Glutamatergic neuron (in vitro differentiated cells): Measurements from ENCODE around the gene STX19. TPM values are rescaled to one million over a fixed set of nuclear protein-coding genes. Genes with fewer than 3 reads are reported as not detected.

Experiments used
- DNase-seq: peaks from one replicate; pipeline ENCODE4 v3.0.0; 2022
- H3K27ac Mint-ChIP-seq: one replicate; pipeline ENCODE4 v1.8.0; 2020; ENCODE audit warnings: mild to moderate bottlenecking, mixed read lengths, inconsistent platforms; ENCODE audit not compliant: unreplicated experiment
- H3K27me3 Mint-ChIP-seq: one replicate; pipeline ENCODE4 v1.8.0; 2020; ENCODE audit warnings: mild to moderate bottlenecking, moderate library complexity, mixed read lengths, inconsistent platforms; ENCODE audit not compliant: unreplicated experiment
- H3K36me3 Mint-ChIP-seq: one replicate; pipeline ENCODE4 v1.8.0; 2020; ENCODE audit warnings: mild to moderate bottlenecking, mixed read lengths, inconsistent platforms; ENCODE audit not compliant: unreplicated experiment
- H3K4me1 Mint-ChIP-seq: one replicate; pipeline ENCODE4 v1.8.0; 2020; ENCODE audit warnings: mild to moderate bottlenecking, low read depth, mixed read lengths, inconsistent platforms; ENCODE audit not compliant: unreplicated experiment
- H3K4me3 Mint-ChIP-seq: one replicate; pipeline ENCODE4 v1.8.0; 2020; ENCODE audit warnings: mild to moderate bottlenecking, mixed read lengths, inconsistent platforms; ENCODE audit not compliant: unreplicated experiment
- H3K9me3 Mint-ChIP-seq: one replicate; pipeline ENCODE4 v1.8.0; 2020; ENCODE audit warnings: mild to moderate bottlenecking, moderate library complexity, mixed read lengths, inconsistent platforms; ENCODE audit not compliant: unreplicated experiment
- CTCF ChIP-seq: fragments of 200-600 bp; sonication (generic); IDR thresholded peaks from one replicate; pipeline ENCODE4 v1.5.0; 2021; ENCODE audit not compliant: partially characterized antibody, unreplicated experiment
- long read RNA-seq: library from polyadenylated mRNA; unstranded; transcript quantifications from one replicate; pipeline ENCODE4 v2.0.0, GENCODE V29; 2020; ENCODE audit not compliant: unreplicated experiment
- total RNA-seq: library from RNA; stranded (reverse); fragmentation: NEBNext Ultra II Directional; extraction: Animal tissue kit (Norgen Biotek cat#: 25700); gene quantifications from one replicate; pipeline ENCODE4 v1.2.1, GENCODE V29; 2021; ENCODE audit not compliant: unreplicated experiment

The STX19 gene
- total RNA-seq = not detected
- long read RNA-seq = 0 reads

- Mint-ChIP-seq H3K9me3 (no peaks in the 10 kb centered on the region), H3K4me3 (no peak within 1 kb of the TSS), H3K27ac (no peak within 1 kb of the TSS), H3K36me3 (no peaks in the 10 kb centered on the region), H3K27me3 (no peaks in the 10 kb centered on the region), H3K4me1 (no peaks in the 10 kb centered on the region)
- TF ChIP-seq CTCF = no peak
- no peak for DNase-seq
Observed at GRCh38 chr3:94028093-94028837, at the start of gene STX19. STX19 (minus strand) TSS chr3:94028597; CDS start chr3:94015269, 13,328 bp downstream.

GRCh38 chr3:94076055-94076454 lies 47.7 kb upstream of the STX19 start:
- no peak for TF ChIP-seq CTCF
- H3K27ac Mint-ChIP-seq = no peak overlapping the region
- no peak overlapping the region for H3K4me3 Mint-ChIP-seq
- H3K36me3 Mint-ChIP-seq = peaks cover 8% of the 10 kb centered on the region
- no peak for DNase-seq
- H3K4me1 Mint-ChIP-seq = peaks cover 8% of the 10 kb centered on the region
- peaks cover 4% of the 10 kb centered on the region for H3K27me3 Mint-ChIP-seq
- H3K9me3 Mint-ChIP-seq = peaks cover 1% of the 10 kb centered on the region

GRCh38 chr3:94071713-94072284 lies 43.4 kb upstream of the STX19 start:
- peaks cover 8% of the 10 kb centered on the region for H3K36me3 Mint-ChIP-seq
- peaks cover 2% of the 10 kb centered on the region for H3K9me3 Mint-ChIP-seq
- no peak overlapping the region for H3K4me3 Mint-ChIP-seq
- no peak for TF ChIP-seq CTCF
- no peak for DNase-seq
- no peaks in the 10 kb centered on the region for H3K4me1 Mint-ChIP-seq
- no peak overlapping the region for H3K27ac Mint-ChIP-seq
- no peaks in the 10 kb centered on the region for H3K27me3 Mint-ChIP-seq

GRCh38 chr3:94070341-94070911 lies 42.0 kb upstream of the STX19 start:
- no peak for DNase-seq
- H3K27me3 Mint-ChIP-seq = no peaks in the 10 kb centered on the region

More at GRCh38 chr3:94070341-94070911, 42.0 kb upstream of the STX19 start:
- TF ChIP-seq CTCF = no peak
- no peak overlapping the region for H3K27ac Mint-ChIP-seq
- H3K4me1 Mint-ChIP-seq = no peaks in the 10 kb centered on the region
- peaks cover 2% of the 10 kb centered on the region for H3K9me3 Mint-ChIP-seq
- peaks cover 8% of the 10 kb centered on the region for H3K36me3 Mint-ChIP-seq
- no peak overlapping the region for H3K4me3 Mint-ChIP-seq
